GM12878 (cell line): ENCODE measurements around the gene TENT5A. TPM values are rescaled to one million over a fixed set of nuclear protein-coding genes. Genes with fewer than 3 reads are reported as not detected.

Experiments
- ATAC-seq: fragments of 200-7000 bp; cut with Tn5 transposase; 3 replicates; pipeline ENCODE4 v1.9.1; 2020; ENCODE audit warnings: mild to moderate bottlenecking, moderate library complexity
- BruUV-seq: library from RNA; stranded (reverse); fragments of 400-500 nt; replicated peaks from 2 replicates; lab custom pipeline; 2021; lab: Mats Ljungman, UMichigan
- CTCF ChIA-PET: fragments of 300-600 bp; sonication (Branson Sonifier 250); formaldehyde crosslinking; extraction: SDS; loops from one replicate; lab custom pipeline; 2021; ENCODE audit warnings: inconsistent platforms; lab: Yijun Ruan, JAX
- POLR2A ChIA-PET: fragments of 350-600 bp; formaldehyde crosslinking; extraction: SDS; loops from one replicate; lab custom pipeline; 2021; ENCODE audit warnings: inconsistent platforms; lab: Charles Lee
- RAD21 ChIA-PET: fragments of 300-600 bp; sonication (Branson Sonifier 250); formaldehyde crosslinking; loops from one replicate; lab custom pipeline; 2023; ENCODE audit warnings: antibody characterized with exemption; ENCODE audit not compliant: unreplicated experiment; lab: Charles Lee
- SMC1A ChIA-PET: fragments of 300-600 bp; sonication (Branson Sonifier 250); formaldehyde crosslinking; loops from one replicate; lab custom pipeline; 2023; ENCODE audit not compliant: unreplicated experiment, uncharacterized antibody; lab: Charles Lee
- DNase-seq: peaks from one replicate; pipeline ENCODE4 v3.0.0-alpha.2; 2011; ENCODE audit warnings: low read depth, low spot score
- FAIRE-seq: peaks from 3 replicates; lab custom pipeline; 2011; peaks lifted over from hg19 to GRCh38; lab: Jason Lieb, UNC
- H2AFZ ChIP-seq: 2 replicates; pipeline ENCODE4 v1.6.0; 2011; ENCODE audit warnings: low read depth, low read length, control low read depth; ENCODE audit not compliant: control insufficient read depth
- H3K27ac ChIP-seq: 2 replicates; pipeline ENCODE4 v1.5.1; 2011; ENCODE audit warnings: control low read depth; ENCODE audit not compliant: control insufficient read depth, insufficient read depth
- H3K27me3 ChIP-seq, 2 experiments: replicated peaks in 1 of 2; 2 replicates each; pipeline versions ENCODE4 v1.6.0 to v1.6.1; 2011; ENCODE audit warnings: low read length in 1 of 2; ENCODE audit not compliant: control insufficient read depth in 2 of 2, insufficient read depth in 2 of 2
- H3K36me3 ChIP-seq, 2 experiments: 2 replicates each; pipeline ENCODE4 v1.5.1; 2011; ENCODE audit warnings: low read length in 1 of 2; ENCODE audit not compliant: control insufficient read depth in 2 of 2, insufficient read depth in 2 of 2
- H3K4me1 ChIP-seq: 2 replicates; pipeline ENCODE4 v1.6.1; 2011; ENCODE audit warnings: mild to moderate bottlenecking, low read length, moderate library complexity, mixed read lengths; ENCODE audit not compliant: control insufficient read depth, insufficient read depth
- H3K4me2 ChIP-seq: 2 replicates; pipeline ENCODE4 v1.6.0; 2011; ENCODE audit warnings: control low read depth; ENCODE audit not compliant: control insufficient read depth, insufficient read depth
- H3K4me3 ChIP-seq: fragments of 200-600 bp; sonication (generic); 2 replicates; pipeline ENCODE4 v1.5.1; 2016
- H3K79me2 ChIP-seq: 2 replicates; pipeline ENCODE4 v1.6.0; 2011; ENCODE audit warnings: low read length; ENCODE audit not compliant: control insufficient read depth, insufficient read depth
- H3K9ac ChIP-seq: 2 replicates; pipeline ENCODE4 v1.8.0; 2011; ENCODE audit warnings: low read length, control low read depth, mixed read lengths; ENCODE audit not compliant: control insufficient read depth, insufficient read depth
- H3K9me3 ChIP-seq: replicated peaks from 3 replicates; pipeline ENCODE4 v1.5.1; 2011; ENCODE audit warnings: mild to moderate bottlenecking, low read length; ENCODE audit not compliant: control insufficient read depth, insufficient read depth
- H4K20me1 ChIP-seq: 2 replicates; pipeline ENCODE4 v1.6.0; 2011; ENCODE audit not compliant: control insufficient read depth, insufficient read depth
- BACH1 ChIP-seq: fragments of 450-650 bp; IDR thresholded peaks from 2 replicates; pipeline ENCODE4 v1.6.1; 2017; ENCODE audit warnings: mild to moderate bottlenecking, borderline replicate concordance
- E2F8 ChIP-seq: fragments of 450-650 bp; IDR thresholded peaks from 2 replicates; pipeline ENCODE4 v1.6.1; 2018; ENCODE audit warnings: mild to moderate bottlenecking, low read depth, moderate library complexity; ENCODE audit not compliant: partially characterized antibody
- EP300 ChIP-seq, 2 experiments: fragments of 150-350 bp in 1 of 2; IDR thresholded peaks; 2 replicates each; pipeline ENCODE4 v1.6.1; 2011 to 2012; ENCODE audit warnings: low read depth in 2 of 2, low read length in 2 of 2, borderline replicate concordance in 1 of 2, improper control_type of control experiment in 1 of 2, inconsistent platforms in 1 of 2; ENCODE audit not compliant: control insufficient read depth in 1 of 2
- HCFC1 ChIP-seq: fragments of 150-350 bp; IDR thresholded peaks from 2 replicates; pipeline ENCODE4 v1.6.1; 2014; ENCODE audit warnings: low read length
- HDAC2 ChIP-seq: fragments of 200-600 bp; sonication (generic); IDR thresholded peaks from 2 replicates; pipeline ENCODE4 v1.6.1; 2017
- HDGF ChIP-seq: fragments of 450-650 bp; IDR thresholded peaks from 2 replicates; pipeline ENCODE4 v1.6.1; 2016; ENCODE audit warnings: antibody characterized with exemption
- NR2C2 ChIP-seq: IDR thresholded peaks from 2 replicates; pipeline ENCODE4 v1.6.1; 2011; ENCODE audit warnings: borderline replicate concordance, low read depth; ENCODE audit not compliant: control insufficient read depth, insufficient read length
- PAX5 ChIP-seq: IDR thresholded peaks from 2 replicates; pipeline ENCODE4 v1.6.1; 2011; ENCODE audit warnings: low read depth, low read length, borderline replicate concordance
- RELA ChIP-seq: fragments of 450-650 bp; IDR thresholded peaks from 2 replicates; pipeline ENCODE4 v1.8.0; 2014; ENCODE audit warnings: borderline replicate concordance; ENCODE audit not compliant: partially characterized antibody
- SREBF1 ChIP-seq: IDR thresholded peaks from 2 replicates; pipeline ENCODE4 v1.6.1; 2012; ENCODE audit warnings: mild to moderate bottlenecking, low read length
- STAT3 ChIP-seq: IDR thresholded peaks from 2 replicates; pipeline ENCODE4 v1.6.1; 2011; ENCODE audit warnings: low read depth, low read length, improper control_type of control experiment
- TCF7 ChIP-seq: IDR thresholded peaks from 2 replicates; pipeline ENCODE4 v1.6.1; 2014; ENCODE audit warnings: antibody characterized with exemption, borderline replicate concordance
- USF2 ChIP-seq: IDR thresholded peaks from 2 replicates; pipeline ENCODE4 v1.6.1; 2011; ENCODE audit warnings: low read depth, low read length, improper control_type of control experiment, borderline replicate concordance
- YY1 ChIP-seq: IDR thresholded peaks from 2 replicates; pipeline ENCODE4 v1.6.1; 2011; ENCODE audit warnings: low read depth, mild to moderate bottlenecking, low read length
- ZNF592 ChIP-seq: fragments of 450-650 bp; IDR thresholded peaks from 2 replicates; pipeline ENCODE4 v1.6.1; 2017; ENCODE audit warnings: mild to moderate bottlenecking, moderate library complexity
- WGBS: methylation state at CpG from one replicate; pipeline ENCODE4 v1.1.6; 2016; ENCODE audit warnings: low lambda C conversion rate; ENCODE audit not compliant: insufficient replicate concordance, insufficient coverage; ENCODE audit errors: missing lambda C conversion rate; 5-methylcytosine and 5-hydroxymethylcytosine counted together
- in situ Hi-C: fragments of 300-500 bp; cut with MboI; formaldehyde crosslinking; loops from 9 replicates; pipeline ENCODE4 v1.14.3; 2018; ENCODE audit warnings: mixed read lengths
- intact Hi-C: fragments of 100-400 bp; cut with micrococcal nuclease; formaldehyde crosslinking; loops from one replicate; pipeline ENCODE4 v1.14.2; 2022; ENCODE audit not compliant: unreplicated experiment
- polyA plus RNA-seq, 11 experiments: library from polyadenylated mRNA; depleted of rRNA in 4 of 11; unstranded in 6 of 11; stranded (reverse) in 5 of 11; fragments of >200 nt; fragmentation: Nextera tagmentation in 4 of 11; fragmentation: Illumina TruSeq in 1 of 11; extraction: Ambion mirVana in 4 of 11; extraction: Trizol in 1 of 11; gene quantifications; 1 replicate in 1 of 11; 2 replicates in 10 of 11; pipeline versions ENCODE4 v1.2.1 to v1.2.3, GENCODE V29; 2011 to 2016; ENCODE audit warnings: inconsistent platforms in 2 of 11, missing spikeins in 2 of 11, low read depth in 1 of 11
- total RNA-seq, 4 experiments: library from RNA; depleted of rRNA in 3 of 4; stranded (reverse); fragments of >200 nt in 3 of 4; fragmentation: Illumina TruSeq in 1 of 4; extraction: Trizol in 1 of 4; gene quantifications; 2 replicates each; pipeline versions ENCODE4 v1.2.1 to v1.2.3, GENCODE V29; 2013 to 2021

Gene TENT5A
- total and polyA plus RNA-seq, 10 of the 15 experiments (the other 5 are each of a cell fraction or from before 2014, with no cell fraction given), result 0.25 to 9.6 (median 0.48) TPM

- FAIRE-seq (no peak), DNase-seq (no peak), ATAC-seq (no peak)
- no peak overlapping the region for H3K27ac ChIP-seq
- H3K4me1 ChIP-seq, result no peaks in the 10 kb centered on the region
- RAD21 ChIA-PET, result no interaction called here
- CTCF ChIA-PET, result no interaction called here
- no peak overlapping the region for H3K4me3 ChIP-seq
- H4K20me1 ChIP-seq, result no peaks in the 10 kb centered on the region
- no peaks in the 10 kb centered on the region for H3K9me3 ChIP-seq
- H3K79me2 ChIP-seq, result no peaks in the 10 kb centered on the region
- H2AFZ ChIP-seq, result no peak overlapping the region
- H3K9ac ChIP-seq, result no peak overlapping the region
- intact Hi-C loops, result no loop called here
- TF ChIP-seq EP300 (IDR thresholded peaks at IDR 0.05; ENCODE audit: borderline replicate concordance in 1 of 2, control insufficient read depth in 1 of 2, low read depth in 2 of 2, low read length in 2 of 2) (no peak), NR2C2 (no peak), RELA (no peak), ZNF592 (no peak), TCF7 (no peak), HDGF (no peak), STAT3 (no peak), SREBF1 (no peak), PAX5 (no peak), HCFC1 (no peak), BACH1 (no peak), E2F8 (no peak), YY1 (no peak), USF2 (no peak), HDAC2 (no peak)
- no TSS peak for BruUV-seq
- H3K4me2 ChIP-seq, result no peak overlapping the region
- SMC1A ChIA-PET, result interaction anchor here (1.3 kb wide), 1 partner anchor 11 kb away, joined by 3 read pairs; no protein-coding TSS in a partner anchor
- no peaks in the 10 kb centered on the region for H3K27me3 ChIP-seq
- no peaks in the 10 kb centered on the region for H3K36me3 ChIP-seq
- 12% methylated on average over 5 of the region's 5 CpGs for WGBS
- in situ Hi-C loops, result no loop called here
- POLR2A ChIA-PET, result no interaction called here
These were observed 44.3 kb downstream of the TENT5A start for GRCh38 chr6:81708113-81708699.
